HEK293 (cell line): ENCODE data around the gene ZC3H7B.

Source experiments
- CTCF ChIA-PET: fragments of 350-600 bp; formaldehyde crosslinking; extraction: SDS; loops from one replicate; lab custom pipeline; 2021; ENCODE audit warnings: antibody characterized with exemption; lab: Yijun Ruan, JAX
- POLR2A ChIA-PET: fragments of 300-600 bp; formaldehyde crosslinking; extraction: SDS; loops from one replicate; lab custom pipeline; 2020; ENCODE audit warnings: antibody characterized with exemption, inconsistent platforms; lab: Yijun Ruan, JAX
- H3K27ac ChIP-seq: fragments of 200-500 bp; sonication (Bioruptor generic); 2 replicates; pipeline ENCODE4 v1.5.1; 2014; ENCODE audit warnings: low read depth, low read length, control low read depth, inconsistent platforms; ENCODE audit errors: extremely low read depth
- H3K36me3 ChIP-seq, 2 experiments: fragments of 200-500 bp in 1 of 2; sonication (Bioruptor generic) in 1 of 2; 1 replicate in 1 of 2; 2 replicates in 1 of 2; pipeline ENCODE4 v1.5.1; 2014 to 2017; ENCODE audit warnings: inconsistent platforms in 2 of 2, low read length in 2 of 2; ENCODE audit not compliant: control insufficient read depth in 2 of 2, insufficient read depth in 1 of 2
- H3K4me1 ChIP-seq: fragments of 200-500 bp; sonication (Bioruptor generic); 2 replicates; pipeline ENCODE4 v1.5.1; 2014; ENCODE audit warnings: mild to moderate bottlenecking, low read length, inconsistent platforms; ENCODE audit not compliant: control insufficient read depth, insufficient read depth
- H3K4me3 ChIP-seq: 2 replicates; pipeline ENCODE4 v1.5.1; 2011; ENCODE audit warnings: low read depth, mild to moderate bottlenecking, control low read depth, low read length, moderate library complexity
- H3K9me3 ChIP-seq: fragments of 200-500 bp; sonication (Bioruptor generic); 2 replicates; pipeline ENCODE4 v1.5.1; 2014; ENCODE audit warnings: low read depth, low read length, inconsistent platforms; ENCODE audit not compliant: control insufficient read depth, insufficient read depth
- ATF2 ChIP-seq: fragments of 450-650 bp; formaldehyde crosslinking; IDR thresholded peaks from 2 replicates; pipeline ENCODE4 v1.5.1; 2016; ENCODE audit warnings: missing biosample characterization, missing genetic modification characterization, low read depth
- HOXC10 ChIP-seq: sonication (generic); formaldehyde crosslinking; IDR thresholded peaks from 2 replicates; pipeline ENCODE4 v1.8.1; 2023; ENCODE audit warnings: mild to moderate bottlenecking, missing genetic modification reagents
- SCRT1 ChIP-seq: fragments of 450-650 bp; formaldehyde crosslinking; IDR thresholded peaks from 2 replicates; pipeline ENCODE4 v1.5.1; 2016; ENCODE audit warnings: missing biosample characterization, missing genetic modification characterization, borderline replicate concordance
- SP7 ChIP-seq: fragments of 450-650 bp; formaldehyde crosslinking; IDR thresholded peaks from 2 replicates; pipeline ENCODE4 v1.5.1; 2016; ENCODE audit warnings: missing biosample characterization, missing genetic modification characterization
- ZBTB7A ChIP-seq: fragments of 450-650 bp; formaldehyde crosslinking; IDR thresholded peaks from 2 replicates; pipeline ENCODE4 v1.5.1; 2016; ENCODE audit warnings: low read depth, missing biosample characterization, missing genetic modification characterization
- ZIC2 ChIP-seq: fragments of 450-650 bp; formaldehyde crosslinking; IDR thresholded peaks from 2 replicates; pipeline ENCODE4 v1.5.1; 2016; ENCODE audit warnings: missing biosample characterization, missing genetic modification characterization
- ZNF16 ChIP-seq: fragments of 450-650 bp; formaldehyde crosslinking; IDR thresholded peaks from 2 replicates; pipeline ENCODE4 v1.5.1; 2016; ENCODE audit warnings: low read depth, missing biosample characterization, missing genetic modification characterization
- ZNF175 ChIP-seq: fragments of 450-650 bp; formaldehyde crosslinking; IDR thresholded peaks from 2 replicates; pipeline ENCODE4 v1.5.1; 2016; ENCODE audit warnings: missing biosample characterization, missing genetic modification characterization
- ZNF302 ChIP-seq: fragments of 450-650 bp; formaldehyde crosslinking; IDR thresholded peaks from 2 replicates; pipeline ENCODE4 v1.5.1; 2016; ENCODE audit warnings: missing biosample characterization, missing genetic modification characterization, low read depth
- ZNF324 ChIP-seq: fragments of 450-650 bp; formaldehyde crosslinking; IDR thresholded peaks from 2 replicates; pipeline ENCODE4 v1.5.1; 2016; ENCODE audit warnings: missing biosample characterization, missing genetic modification characterization
- ZNF514 ChIP-seq: fragments of 450-650 bp; formaldehyde crosslinking; IDR thresholded peaks from 2 replicates; pipeline ENCODE4 v1.5.1; 2016; ENCODE audit warnings: missing biosample characterization, missing genetic modification characterization
- ZNF529 ChIP-seq: fragments of 450-650 bp; formaldehyde crosslinking; IDR thresholded peaks from 2 replicates; pipeline ENCODE4 v1.5.1; 2017; ENCODE audit warnings: missing genetic modification characterization, missing biosample characterization; ENCODE audit not compliant: insufficient replicate concordance
- ZNF626 ChIP-seq: fragments of 450-650 bp; sonication (Bioruptor Pico); formaldehyde crosslinking; IDR thresholded peaks from 2 replicates; pipeline ENCODE4 v1.5.1; 2018; ENCODE audit warnings: missing biosample characterization, missing genetic modification characterization, inconsistent platforms
- ZNF747 ChIP-seq: fragments of 450-650 bp; formaldehyde crosslinking; IDR thresholded peaks from 2 replicates; pipeline ENCODE4 v1.5.1; 2016; ENCODE audit warnings: missing biosample characterization, missing genetic modification characterization
- TF ChIP-seq, protein P1 (sequence below): fragments of 450-650 bp; formaldehyde crosslinking; IDR thresholded peaks from 2 replicates; pipeline ENCODE4 v1.5.0; 2017; ENCODE audit warnings: missing biosample characterization, missing genetic modification characterization, borderline replicate concordance
- TF ChIP-seq, protein P2 (sequence below): fragments of 450-650 bp; formaldehyde crosslinking; IDR thresholded peaks from 2 replicates; pipeline ENCODE4 v1.5.1; 2016; ENCODE audit warnings: missing biosample characterization, missing genetic modification characterization, borderline replicate concordance
- TF ChIP-seq, protein P3 (sequence below): fragments of 450-650 bp; formaldehyde crosslinking; IDR thresholded peaks from 2 replicates; pipeline ENCODE4 v1.5.1; 2017; ENCODE audit warnings: missing biosample characterization, missing genetic modification characterization
- TF ChIP-seq, protein P4 (sequence below): fragments of 450-650 bp; formaldehyde crosslinking; IDR thresholded peaks from 2 replicates; pipeline ENCODE4 v1.5.1; 2016; ENCODE audit warnings: missing biosample characterization, missing genetic modification characterization

The ZC3H7B gene

GRCh38 chr22:41308054-41308453, 6.7 kb downstream of the ZC3H7B start:
- H3K4me3 ChIP-seq, result no peak overlapping the region
- POLR2A ChIA-PET, result interaction anchor here (0.6 to 2.7 kb wide), 3 partner anchors 22 to 73 kb away, joined by 3 to 13 read pairs (median 3); partner anchors contain the start of gene RANGAP1
- TF ChIP-seq, protein P1, sequence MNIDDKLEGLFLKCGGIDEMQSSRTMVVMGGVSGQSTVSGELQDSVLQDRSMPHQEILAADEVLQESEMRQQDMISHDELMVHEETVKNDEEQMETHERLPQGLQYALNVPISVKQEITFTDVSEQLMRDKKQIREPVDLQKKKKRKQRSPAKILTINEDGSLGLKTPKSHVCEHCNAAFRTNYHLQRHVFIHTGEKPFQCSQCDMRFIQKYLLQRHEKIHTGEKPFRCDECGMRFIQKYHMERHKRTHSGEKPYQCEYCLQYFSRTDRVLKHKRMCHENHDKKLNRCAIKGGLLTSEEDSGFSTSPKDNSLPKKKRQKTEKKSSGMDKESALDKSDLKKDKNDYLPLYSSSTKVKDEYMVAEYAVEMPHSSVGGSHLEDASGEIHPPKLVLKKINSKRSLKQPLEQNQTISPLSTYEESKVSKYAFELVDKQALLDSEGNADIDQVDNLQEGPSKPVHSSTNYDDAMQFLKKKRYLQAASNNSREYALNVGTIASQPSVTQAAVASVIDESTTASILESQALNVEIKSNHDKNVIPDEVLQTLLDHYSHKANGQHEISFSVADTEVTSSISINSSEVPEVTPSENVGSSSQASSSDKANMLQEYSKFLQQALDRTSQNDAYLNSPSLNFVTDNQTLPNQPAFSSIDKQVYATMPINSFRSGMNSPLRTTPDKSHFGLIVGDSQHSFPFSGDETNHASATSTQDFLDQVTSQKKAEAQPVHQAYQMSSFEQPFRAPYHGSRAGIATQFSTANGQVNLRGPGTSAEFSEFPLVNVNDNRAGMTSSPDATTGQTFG (tag by site-specific recombination), result no peak
- no peak for TF ChIP-seq HOXC10 (CRISPR knock-in tag)
- peak; percentile 30; the same call in 1 of the 2 replicates for TF ChIP-seq ZIC2 (tag by site-specific recombination)
- TF ChIP-seq, protein P2, sequence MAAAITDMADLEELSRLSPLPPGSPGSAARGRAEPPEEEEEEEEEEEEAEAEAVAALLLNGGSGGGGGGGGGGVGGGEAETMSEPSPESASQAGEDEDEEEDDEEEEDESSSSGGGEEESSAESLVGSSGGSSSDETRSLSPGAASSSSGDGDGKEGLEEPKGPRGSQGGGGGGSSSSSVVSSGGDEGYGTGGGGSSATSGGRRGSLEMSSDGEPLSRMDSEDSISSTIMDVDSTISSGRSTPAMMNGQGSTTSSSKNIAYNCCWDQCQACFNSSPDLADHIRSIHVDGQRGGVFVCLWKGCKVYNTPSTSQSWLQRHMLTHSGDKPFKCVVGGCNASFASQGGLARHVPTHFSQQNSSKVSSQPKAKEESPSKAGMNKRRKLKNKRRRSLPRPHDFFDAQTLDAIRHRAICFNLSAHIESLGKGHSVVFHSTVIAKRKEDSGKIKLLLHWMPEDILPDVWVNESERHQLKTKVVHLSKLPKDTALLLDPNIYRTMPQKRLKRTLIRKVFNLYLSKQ (tag by site-specific recombination), result no peak
- no peak for TF ChIP-seq ZNF626 (tag by site-specific recombination)
- TF ChIP-seq ZNF529 (tag by site-specific recombination), result no peak
- TF ChIP-seq SP7, result no peak
- TF ChIP-seq, all 188 proteins: peak for 1
- Histone ChIP-seq H3K36me3 (peaks cover 0 to 19% of the 10 kb centered on the region in 2 experiments; a peak in 2 of 3 replicates), H3K27ac (no peak overlapping the region), H3K4me1 (no peaks in the 10 kb centered on the region; the same call in 1 of the 2 replicates), H3K9me3 (no peaks in the 10 kb centered on the region)
- CTCF ChIA-PET, result interaction anchor here (0.6 kb wide), 2 partner anchors 39 to 105 kb away, joined by 3 to 4 read pairs; no protein-coding TSS in a partner anchor

GRCh38 chr22:41308544-41308947, 7.2 kb downstream of the ZC3H7B start:
- H3K9me3 ChIP-seq, result no peaks in the 10 kb centered on the region
- ChIA-PET POLR2A (interaction anchor here (0.6 to 2.7 kb wide), 2 partner anchors 22 to 73 kb away, joined by 3 to 13 read pairs; partner anchors contain the start of gene RANGAP1), CTCF (no interaction called here)
- H3K4me1 ChIP-seq, result no peaks in the 10 kb centered on the region; the same call in 1 of the 2 replicates
- peaks cover 0 to 19% of the 10 kb centered on the region in 2 experiments; a peak in 2 of 3 replicates for H3K36me3 ChIP-seq
- H3K27ac ChIP-seq, result no peak overlapping the region
- H3K4me3 ChIP-seq, result no peak overlapping the region
- no peak for TF ChIP-seq ZNF324 (tag by site-specific recombination)
- no peak for TF ChIP-seq ZNF747 (tag by site-specific recombination)
- no peak for TF ChIP-seq ZNF302 (tag by site-specific recombination)
- TF ChIP-seq, protein P1 (tag by site-specific recombination), result no peak
- TF ChIP-seq ZNF175 (tag by site-specific recombination), result no peak
- no peak for TF ChIP-seq ATF2
- no peak for TF ChIP-seq ZBTB7A (tag by site-specific recombination)
- TF ChIP-seq ZNF16 (tag by site-specific recombination), result no peak
- no peak for TF ChIP-seq SCRT1 (tag by site-specific recombination)
- TF ChIP-seq ZNF514 (tag by site-specific recombination), result no peak
- TF ChIP-seq, protein P3, sequence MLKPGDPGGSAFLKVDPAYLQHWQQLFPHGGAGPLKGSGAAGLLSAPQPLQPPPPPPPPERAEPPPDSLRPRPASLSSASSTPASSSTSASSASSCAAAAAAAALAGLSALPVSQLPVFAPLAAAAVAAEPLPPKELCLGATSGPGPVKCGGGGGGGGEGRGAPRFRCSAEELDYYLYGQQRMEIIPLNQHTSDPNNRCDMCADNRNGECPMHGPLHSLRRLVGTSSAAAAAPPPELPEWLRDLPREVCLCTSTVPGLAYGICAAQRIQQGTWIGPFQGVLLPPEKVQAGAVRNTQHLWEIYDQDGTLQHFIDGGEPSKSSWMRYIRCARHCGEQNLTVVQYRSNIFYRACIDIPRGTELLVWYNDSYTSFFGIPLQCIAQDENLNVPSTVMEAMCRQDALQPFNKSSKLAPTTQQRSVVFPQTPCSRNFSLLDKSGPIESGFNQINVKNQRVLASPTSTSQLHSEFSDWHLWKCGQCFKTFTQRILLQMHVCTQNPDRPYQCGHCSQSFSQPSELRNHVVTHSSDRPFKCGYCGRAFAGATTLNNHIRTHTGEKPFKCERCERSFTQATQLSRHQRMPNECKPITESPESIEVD (tag by site-specific recombination), result no peak
- TF ChIP-seq, protein P4, sequence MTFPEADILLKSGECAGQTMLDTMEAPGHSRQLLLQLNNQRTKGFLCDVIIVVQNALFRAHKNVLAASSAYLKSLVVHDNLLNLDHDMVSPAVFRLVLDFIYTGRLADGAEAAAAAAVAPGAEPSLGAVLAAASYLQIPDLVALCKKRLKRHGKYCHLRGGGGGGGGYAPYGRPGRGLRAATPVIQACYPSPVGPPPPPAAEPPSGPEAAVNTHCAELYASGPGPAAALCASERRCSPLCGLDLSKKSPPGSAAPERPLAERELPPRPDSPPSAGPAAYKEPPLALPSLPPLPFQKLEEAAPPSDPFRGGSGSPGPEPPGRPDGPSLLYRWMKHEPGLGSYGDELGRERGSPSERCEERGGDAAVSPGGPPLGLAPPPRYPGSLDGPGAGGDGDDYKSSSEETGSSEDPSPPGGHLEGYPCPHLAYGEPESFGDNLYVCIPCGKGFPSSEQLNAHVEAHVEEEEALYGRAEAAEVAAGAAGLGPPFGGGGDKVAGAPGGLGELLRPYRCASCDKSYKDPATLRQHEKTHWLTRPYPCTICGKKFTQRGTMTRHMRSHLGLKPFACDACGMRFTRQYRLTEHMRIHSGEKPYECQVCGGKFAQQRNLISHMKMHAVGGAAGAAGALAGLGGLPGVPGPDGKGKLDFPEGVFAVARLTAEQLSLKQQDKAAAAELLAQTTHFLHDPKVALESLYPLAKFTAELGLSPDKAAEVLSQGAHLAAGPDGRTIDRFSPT (tag by site-specific recombination), result no peak
